GM18508 (cell line): ENCODE data around the gene ERN1.

ENCODE experiments used
- ATAC-seq: cut with Tn5 transposase; IDR thresholded peaks from one replicate; pipeline ENCODE4 v1.9.1; 2021; ENCODE audit warnings: moderate number of reproducible peaks; ENCODE audit not compliant: insufficient read depth, unreplicated experiment

ERN1 gene

GRCh38 chr17:64115822-64116534, 14.0 kb downstream of the ERN1 start:
- no peak for ATAC-seq

GRCh38 chr17:64115043-64115698, 14.8 kb downstream of the ERN1 start:
- ATAC-seq: no peak

DNA sequence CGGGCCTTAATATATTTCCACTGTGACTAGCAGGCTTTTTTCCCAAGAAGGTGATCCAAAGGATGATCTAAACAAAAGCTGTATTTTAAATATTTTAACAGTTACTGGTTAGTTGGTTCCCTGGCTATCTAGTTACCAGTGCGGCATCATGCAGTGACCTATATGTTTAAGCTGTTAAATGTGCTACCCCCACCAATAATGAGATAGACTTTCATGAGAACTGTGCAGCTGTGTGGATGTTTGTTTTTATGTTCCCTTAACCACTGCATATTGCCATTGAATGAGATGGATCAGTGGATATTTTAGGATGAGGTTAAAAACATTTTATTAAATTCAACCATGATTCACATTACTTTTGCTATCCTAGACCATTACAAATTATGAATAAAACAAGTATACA, 16.9 kb downstream of the ERN1 start:
- no peak for ATAC-seq

- ATAC-seq: no peak
These were observed 18.1 kb downstream of the ERN1 start for GRCh38 chr17:64111831-64112230.

- ATAC-seq: no peak
These were observed 19.4 kb downstream of the ERN1 start for GRCh38 chr17:64110379-64111152.

GRCh38 chr17:64109400-64109799, 20.5 kb downstream of the ERN1 start:
- ATAC-seq: no peak

DNA sequence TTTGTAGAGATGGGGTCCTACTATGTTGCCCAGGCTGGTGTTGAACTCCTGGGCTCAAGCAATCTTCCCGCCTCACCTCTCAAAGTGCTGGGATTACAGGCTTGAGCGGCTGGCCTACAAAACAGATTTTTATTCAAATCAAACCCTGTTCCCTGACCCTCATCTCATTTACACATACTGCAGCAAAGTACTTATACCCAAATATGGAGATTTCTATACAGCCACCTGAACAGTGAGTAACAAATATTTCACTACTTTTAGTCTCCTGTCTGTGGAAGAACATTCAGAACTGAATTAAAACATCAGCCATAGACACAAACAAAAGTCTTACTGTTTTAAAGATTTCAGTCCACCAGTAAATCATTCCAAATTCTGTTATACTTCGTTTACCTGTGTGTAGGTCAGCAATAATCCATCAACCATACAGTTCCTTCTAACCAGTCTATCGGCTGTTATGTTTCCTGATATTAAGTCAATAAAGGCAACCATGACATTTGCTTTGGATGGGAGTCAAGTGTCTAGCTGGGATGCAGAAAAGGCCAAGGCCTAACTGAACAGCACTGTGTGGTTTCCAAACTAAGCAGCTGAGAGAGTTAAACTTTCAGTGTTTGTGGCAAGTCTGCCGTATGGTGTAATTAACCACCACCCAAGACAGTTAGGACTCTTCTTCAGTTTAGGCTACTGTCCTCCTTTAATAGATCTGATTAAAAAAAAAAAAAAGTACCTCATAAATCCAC, 22.3 kb downstream of the ERN1 start:
- ATAC-seq: no peak

- no peak for ATAC-seq
These were observed 23.0 kb downstream of the ERN1 start for GRCh38 chr17:64106918-64107317.

DNA sequence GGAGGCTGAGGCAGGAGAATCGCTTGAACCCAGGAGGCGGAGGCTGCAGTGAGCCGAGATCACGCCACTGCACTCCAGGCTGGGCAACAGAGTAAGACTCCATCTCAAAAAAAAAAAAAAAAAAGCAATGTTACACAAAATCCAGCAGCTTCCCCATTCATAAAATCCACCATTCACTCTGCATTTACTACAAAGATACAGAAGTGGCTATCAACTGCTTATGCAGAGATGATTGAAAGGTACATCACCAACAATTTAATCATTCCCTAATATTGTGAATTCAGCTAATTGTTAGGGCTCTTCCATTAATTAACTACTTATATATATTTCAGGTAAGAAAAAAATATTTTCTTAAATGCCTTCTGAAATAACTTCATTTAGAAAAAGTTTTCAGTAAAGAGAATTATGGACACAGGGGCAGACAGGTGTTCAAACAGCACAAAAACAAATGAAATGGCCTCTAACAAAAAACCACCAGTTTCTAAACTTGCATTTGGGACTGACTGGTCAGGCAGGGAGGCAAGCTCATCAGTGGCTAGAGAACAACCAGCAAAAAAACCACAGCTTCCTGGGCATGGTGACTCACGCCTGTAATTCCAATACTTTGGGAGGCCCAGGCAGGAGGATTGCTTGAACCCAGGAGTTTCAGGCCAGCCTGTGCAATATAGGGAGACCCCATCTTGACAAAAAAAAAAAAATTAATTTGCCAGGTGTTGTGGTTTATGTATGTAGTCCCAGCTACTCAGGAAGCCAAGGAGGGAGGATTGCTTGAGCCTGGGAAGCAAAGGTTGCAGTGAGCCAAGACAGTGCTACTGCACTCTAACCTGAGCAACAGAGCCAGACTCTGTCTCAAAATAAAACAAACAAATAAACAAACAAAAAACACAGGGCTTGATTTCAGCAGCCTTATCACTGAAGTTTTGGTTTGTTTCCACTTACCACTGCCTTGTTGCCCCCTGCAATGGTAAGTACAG, 26.3 kb downstream of the ERN1 start:
- ATAC-seq: no peak

DNA sequence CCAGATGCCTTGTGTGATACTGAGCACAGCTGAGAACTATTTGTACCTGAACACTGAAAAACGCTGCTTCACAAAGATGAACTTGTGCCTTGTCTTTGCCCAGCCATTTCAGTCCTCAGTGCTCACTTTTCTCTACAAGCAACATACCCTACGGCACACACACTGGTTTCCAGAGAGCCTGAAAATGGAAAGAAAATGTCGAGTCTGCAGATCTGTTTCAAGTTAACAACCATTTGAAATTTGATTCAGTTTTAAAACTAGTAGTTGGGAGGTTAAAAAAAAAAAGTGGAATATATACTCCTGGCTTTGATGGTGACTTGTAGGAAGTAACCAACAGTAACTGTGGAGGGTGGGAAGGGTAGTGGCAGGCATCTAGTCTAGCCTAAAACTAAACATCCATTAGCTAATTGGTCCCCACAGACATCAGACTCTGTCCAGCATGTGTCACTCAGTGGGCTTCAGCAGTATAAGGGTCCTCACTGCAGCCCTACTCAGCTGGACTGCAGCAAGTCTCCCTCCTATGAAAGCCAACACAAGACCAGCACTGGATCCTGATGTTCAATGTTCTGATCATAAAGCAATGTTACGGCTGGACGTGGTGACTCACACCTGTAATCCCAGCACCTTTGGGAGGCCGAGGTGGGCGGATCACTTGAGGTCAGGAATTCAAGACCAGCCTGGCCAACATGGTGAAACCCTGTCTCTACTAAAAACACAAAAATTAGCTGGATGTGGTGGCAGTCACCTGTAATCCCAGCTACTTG, 27.1 kb downstream of the ERN1 start:
- no peak for ATAC-seq

DNA sequence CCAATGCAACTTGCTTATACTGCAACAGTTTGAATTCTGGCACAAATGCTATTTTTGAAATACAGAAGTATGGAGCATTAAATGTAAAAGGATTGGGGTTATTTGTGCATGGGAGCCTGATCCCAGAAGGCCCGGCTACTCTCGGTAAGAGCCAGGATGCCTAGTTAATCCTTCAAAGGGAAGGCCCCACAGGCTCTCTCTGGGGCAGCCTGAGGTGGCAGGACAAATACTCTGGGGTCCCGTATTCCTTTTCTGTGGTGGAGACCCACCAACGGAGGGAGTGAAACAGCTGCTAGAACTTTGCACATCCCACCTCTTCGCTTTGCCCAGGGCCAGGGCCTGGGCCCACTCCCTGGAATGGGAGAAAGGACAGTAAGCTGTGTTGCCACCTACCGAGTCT, 30.4 kb downstream of the ERN1 start:
- ATAC-seq: no peak

GRCh38 chr17:64097196-64097936, 32.6 kb downstream of the ERN1 start:
- no peak for ATAC-seq

DNA sequence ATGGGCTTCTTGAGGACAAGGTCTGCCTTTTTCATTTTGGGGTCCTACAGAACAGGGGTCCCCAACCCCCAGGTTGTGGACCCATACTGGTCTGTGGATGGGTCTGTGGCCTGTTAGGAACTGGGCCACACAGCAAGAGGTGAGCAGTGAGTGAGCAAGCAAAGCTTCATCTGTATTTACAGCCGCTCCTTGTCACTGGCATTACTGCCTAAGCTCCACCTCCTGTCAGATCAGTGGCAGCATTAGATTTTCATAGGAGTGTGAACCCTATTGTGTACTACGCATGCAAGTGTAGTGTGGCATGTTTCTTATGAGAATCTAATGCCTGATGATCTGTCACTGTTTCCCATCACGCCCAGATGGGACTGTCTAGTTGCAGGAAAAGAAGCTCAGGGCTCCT, 33.9 kb downstream of the ERN1 start:
- ATAC-seq: no peak

DNA sequence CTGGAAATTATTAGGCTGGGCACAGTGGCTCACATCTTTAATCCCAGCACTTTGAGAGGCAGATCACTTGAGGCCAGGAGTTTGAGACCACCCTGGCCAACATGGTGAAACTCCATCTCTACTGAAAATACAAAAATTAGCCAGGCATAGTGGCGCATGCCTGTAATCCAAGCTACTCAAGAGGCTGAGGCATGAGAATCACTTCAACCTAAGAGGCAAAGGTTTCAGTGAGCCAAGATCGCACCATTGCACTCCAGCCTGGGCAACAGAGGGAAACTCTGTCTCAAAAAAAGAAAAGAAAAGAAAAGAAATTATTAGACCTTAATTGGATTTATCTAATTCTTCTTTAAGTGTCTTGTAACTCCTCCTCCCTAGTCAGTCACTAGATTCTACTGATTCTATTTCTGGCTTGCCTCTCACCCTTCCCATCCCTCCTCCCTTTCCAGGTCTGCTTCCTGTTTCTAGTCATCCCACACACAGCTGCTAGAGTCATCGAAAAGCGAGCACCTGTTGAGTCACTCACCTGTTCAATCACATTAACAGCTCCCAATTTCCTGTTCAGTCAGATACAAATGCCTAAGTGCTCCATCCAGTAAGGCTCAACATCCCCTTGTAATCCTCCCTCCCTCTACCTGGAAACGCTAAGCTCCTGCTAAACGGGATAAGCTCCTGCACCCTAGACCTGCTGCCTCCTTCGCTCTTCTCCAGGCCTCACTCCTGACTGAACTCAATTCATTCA, 34.6 kb downstream of the ERN1 start:
- no peak for ATAC-seq

DNA sequence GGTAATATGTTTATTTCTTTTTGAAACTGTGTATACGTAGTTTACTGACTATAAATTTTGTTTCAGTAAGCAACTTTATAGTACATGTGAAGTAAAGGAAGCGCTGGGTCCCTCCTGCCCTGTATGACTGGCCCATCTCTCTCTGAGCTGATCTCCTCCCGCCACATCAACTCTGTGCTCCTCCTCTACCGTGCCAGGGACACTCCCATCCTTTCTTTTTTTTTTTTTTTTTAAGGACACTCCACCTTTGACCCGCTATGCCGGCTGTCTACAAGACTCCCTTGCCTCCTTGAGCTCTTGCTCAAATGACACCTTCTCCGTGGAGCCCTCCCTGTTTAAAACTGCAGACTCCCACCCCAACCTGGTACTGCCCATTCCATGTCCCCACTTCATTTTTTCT, 35.5 kb downstream of the ERN1 start:
- no peak for ATAC-seq

GRCh38 chr17:64092952-64093451, 36.9 kb downstream of the ERN1 start:
- ATAC-seq: no peak

GRCh38 chr17:64092113-64092512, 37.8 kb downstream of the ERN1 start:
- ATAC-seq: no peak
